T47D (cell line): ENCODE measurements around the gene HOXB1.
"Not testable (repeated sequence)": the region's sequence is repeated elsewhere in the genome, so short reads cannot be mapped to it uniquely, and the experiment has no call there.

Experiments used
- DNase-seq, 2 experiments: peaks; one replicate each; pipeline versions ENCODE4 v3.0.0 to v3.0.0-alpha.2; 2011 to 2012; ENCODE audit warnings: low read depth in 1 of 2, low spot score in 1 of 2
- JUND ChIP-seq: IDR thresholded peaks from 2 replicates; pipeline ENCODE4 v1.6.1; 2012; ENCODE audit warnings: low read depth
- in situ Hi-C: cut with HindIII; loops from 2 replicates; pipeline ENCODE4 v1.10.0; 2016; ENCODE audit warnings: low sequenced_read_pairs, low pct_unique_long_range_greater_than_20kb

The HOXB1 gene

DNA sequence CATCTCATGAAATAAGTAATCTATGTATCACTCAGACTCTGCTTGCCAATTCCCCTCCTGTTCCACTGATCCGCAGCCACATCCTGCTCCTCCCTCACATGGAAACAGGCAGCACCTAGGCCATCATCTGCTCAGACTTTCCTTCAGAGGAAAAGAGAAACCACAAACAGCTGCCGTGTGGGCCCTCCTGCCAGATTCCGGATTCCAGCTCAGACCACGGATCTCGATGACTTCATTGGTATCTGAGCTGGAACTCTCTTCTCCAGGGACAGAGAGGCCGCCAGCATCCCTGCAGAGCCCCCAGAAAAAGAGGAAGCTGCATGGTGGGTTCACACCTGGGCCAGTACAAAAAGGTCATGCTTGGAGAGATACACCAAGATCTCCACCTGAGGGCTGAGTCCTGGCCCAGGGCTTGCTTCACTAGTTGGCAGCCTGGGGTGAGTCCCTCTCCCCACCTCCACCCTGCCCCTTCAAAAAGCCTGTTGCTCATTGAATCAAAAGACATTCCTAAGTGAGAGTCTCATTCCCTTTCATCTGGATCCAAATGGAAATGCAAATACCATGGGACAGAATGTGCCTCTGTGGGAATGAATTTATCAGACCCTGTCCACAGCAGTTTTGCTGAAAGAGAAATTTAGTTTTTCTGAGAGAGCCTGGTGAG lies 47.2 kb downstream of the HOXB1 start:
- TF ChIP-seq JUND: no peak
- in situ Hi-C loops: no loop called here
- no peak for DNase-seq

DNA sequence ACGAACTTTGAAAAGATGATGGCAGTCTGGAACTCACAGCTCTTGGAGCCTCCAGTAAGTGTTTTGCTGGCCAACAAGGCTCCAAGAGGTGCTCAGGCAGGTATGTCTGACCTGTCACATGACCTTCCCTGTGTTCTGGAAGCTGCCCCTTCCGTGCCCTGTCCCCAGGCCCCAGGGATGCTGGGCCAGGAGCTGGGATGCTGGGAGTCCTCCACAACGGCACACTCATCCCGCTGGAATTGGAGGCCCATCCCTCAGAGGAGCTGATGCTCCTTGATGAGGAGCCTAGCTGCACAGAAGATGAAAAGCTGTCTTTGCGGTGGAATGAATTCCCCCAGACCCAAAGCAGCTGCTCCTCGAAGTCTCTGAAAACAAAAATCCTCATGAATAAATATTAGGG lies 47.8 kb downstream of the HOXB1 start:
- in situ Hi-C loops: no loop called here

DNA sequence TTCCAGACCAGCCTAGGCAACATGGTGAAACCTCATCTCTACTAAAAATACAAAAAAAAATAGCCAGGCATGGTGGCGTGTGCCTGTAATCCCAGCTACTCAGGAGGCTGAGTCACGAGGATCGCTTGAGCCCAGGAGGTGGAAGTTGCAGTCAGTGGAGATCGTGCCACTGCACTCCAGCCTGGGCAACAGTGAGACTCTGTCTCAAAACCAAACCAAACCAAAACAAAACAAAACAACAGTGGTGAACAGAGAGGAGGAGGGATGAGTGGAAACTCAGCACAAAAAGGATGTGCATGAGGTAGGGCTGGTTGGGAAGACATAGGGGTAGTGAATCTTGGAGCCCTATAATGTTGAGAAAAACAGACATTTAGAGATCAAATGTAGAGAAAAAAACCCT lies 48.5 kb downstream of the HOXB1 start:
- DNase-seq, in situ Hi-C loops: not testable (repeated sequence)

More for the DNA sequence above, 47.8 kb downstream of the HOXB1 start:
- DNase-seq: no peak
- no peak for TF ChIP-seq JUND

DNA sequence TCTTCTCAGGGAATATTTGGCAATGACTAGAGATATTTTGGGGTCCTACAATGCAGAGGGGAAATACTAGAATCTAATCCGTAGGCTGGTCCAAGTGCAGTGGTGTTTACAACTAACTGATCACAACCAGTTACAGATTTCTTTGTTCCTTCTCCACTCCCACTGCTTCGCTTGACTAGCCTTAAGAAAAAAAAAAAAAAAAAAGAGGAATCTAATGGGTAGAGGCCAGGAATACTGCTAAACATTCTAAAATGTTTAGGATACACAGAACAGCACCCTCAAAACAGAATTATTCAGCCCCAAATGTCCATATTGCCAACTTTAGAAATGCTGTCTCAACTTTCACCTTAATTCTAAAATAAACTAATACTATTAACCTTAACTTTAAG lies 51.8 kb downstream of the HOXB1 start:
- no peak for DNase-seq
- TF ChIP-seq JUND: no peak
- in situ Hi-C loops: no loop called here
